GM19467 (cell line): ENCODE measurements around the gene MOSMO.

Source experiments
- ATAC-seq: cut with Tn5 transposase; IDR thresholded peaks from one replicate; pipeline ENCODE4 v1.9.1; 2021; ENCODE audit warnings: mild to moderate bottlenecking, moderate library complexity; ENCODE audit not compliant: unreplicated experiment

MOSMO gene

DNA sequence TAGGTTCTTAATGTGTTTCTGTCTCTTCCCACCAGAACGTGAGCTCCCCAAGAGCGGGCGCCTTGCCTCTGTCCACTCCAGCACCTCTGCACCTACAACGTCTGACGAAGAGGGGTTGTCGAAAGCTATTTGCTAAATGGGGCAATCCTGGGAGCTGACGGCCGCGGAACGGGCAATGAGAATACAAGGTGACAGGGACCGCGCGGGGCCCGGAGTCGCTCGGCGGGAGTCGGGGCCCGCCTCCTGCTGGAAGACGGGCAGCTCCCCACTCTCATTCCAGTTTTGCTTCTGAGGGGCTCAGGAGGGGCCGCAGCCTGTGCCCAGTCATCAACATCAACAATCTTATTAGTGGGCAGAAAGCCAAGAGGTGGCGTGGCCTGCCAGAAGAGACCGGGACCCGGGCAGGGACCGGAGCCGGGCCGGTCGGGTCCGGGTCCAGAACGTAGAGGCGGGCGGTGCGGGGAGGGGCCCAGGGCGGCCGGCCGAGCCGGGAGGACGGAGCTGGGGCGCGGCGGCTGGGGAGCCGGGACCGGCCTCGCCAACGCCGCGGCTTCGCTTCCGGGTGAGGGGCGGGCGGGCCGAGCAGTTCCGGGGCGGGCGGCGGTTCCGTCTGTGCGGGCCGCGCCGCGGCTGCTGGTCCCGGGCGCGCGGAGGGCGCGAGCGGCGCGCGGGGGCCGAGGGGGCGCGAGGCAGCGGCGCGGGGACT is at the start of gene MOSMO:
Gene MOSMO (plus strand): TSS at position 603 of the 706 bp plus-strand sequence. CDS start 191 bp downstream, outside the sequence.
- peak; percentile 64 for ATAC-seq

DNA sequence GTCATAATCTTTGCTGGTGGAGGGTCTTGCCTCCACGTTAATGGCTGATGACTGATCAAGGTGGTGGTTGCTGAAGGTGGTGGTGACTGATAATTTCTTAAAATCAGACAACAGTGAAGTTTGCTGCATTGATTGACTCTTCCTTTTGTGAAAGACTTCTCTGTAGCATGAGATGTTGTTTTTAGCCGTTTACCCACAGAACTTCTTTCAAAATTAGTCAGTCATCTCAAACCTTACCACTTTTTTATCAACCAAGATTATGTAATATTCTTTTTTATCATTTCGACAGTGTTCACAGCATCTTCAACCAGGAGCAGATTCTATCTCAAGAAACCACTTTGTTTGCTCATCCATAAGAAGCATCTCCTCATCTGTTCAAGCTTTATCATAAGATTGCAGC is 48.9 kb upstream of the MOSMO start:
- ATAC-seq, result no peak

DNA sequence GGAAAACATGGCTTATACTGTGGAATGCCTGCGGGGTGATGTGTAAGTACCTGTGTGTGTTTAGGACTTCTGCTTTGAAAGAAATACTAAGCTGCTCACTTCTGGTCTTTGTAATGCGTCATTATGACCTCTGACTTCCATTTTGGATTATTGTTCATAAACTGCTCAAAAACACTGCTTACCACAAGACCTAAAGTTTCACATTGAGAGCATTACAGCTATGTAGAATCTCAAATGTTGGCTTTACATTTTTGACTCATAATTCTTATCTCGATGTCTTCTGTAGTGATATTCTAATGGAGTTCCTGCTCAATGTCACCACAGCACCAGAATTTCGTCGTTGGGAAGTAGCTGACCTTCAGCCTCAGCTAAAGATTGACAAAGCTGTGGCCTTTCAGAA is 45.4 kb upstream of the MOSMO start:
- ATAC-seq, result no peak

DNA sequence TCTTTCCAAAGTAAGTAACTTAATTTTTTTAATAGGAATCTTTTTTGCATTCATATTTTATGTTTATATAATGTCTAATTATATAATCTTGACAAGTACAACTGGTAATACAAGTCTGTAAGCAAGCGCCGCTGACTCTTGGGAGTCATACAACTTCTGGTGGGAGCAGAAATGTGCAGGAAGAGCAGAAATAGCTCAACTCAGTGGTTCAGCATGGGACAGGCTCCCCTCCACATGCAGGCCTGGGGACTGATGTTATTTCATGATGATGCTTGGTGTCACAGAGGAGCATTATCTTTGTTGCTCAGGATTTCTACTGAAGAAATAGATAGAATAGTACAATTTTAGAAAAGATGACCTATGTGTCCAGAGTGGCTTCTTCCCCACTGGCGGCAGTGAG is 44.0 kb upstream of the MOSMO start:
- ATAC-seq, result no peak

DNA sequence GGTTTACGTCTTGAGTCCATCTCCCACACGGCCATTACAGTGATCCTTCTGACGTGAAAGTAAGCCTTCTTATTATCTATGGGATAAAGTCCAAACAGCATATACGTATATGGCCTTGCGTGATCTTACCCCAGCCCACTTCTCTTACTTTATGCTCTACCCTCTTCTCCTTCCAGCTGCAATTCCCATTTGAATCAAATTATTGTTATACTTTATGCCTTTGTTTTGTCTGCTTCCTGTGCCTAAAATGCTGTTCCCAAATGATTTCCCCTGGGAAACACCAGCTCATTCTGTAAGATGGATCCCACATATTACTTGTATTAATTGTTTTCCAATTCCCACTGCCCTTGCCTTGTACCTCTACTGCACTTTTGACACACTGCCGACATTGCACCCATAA is 43.6 kb upstream of the MOSMO start:
- ATAC-seq, result no peak

DNA sequence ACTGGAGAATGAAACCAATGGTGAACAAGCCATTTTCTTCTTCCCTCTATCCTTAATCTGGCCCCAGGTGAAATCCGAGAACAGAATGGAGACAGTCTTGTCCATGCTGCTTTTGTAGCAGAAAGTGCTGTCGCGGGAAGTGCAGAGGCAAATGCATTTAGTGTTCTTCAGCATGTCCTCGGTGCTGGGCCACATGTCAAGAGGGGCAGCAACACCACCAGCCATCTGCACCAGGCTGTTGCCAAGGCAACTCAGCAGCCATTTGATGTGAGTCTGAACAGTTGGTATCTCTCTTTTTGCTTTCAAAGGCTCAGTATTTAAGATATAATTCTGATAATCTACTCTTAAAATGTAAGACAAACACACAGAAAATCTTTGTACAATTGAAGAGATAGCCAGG is 36.1 kb upstream of the MOSMO start:
- no peak for ATAC-seq

DNA sequence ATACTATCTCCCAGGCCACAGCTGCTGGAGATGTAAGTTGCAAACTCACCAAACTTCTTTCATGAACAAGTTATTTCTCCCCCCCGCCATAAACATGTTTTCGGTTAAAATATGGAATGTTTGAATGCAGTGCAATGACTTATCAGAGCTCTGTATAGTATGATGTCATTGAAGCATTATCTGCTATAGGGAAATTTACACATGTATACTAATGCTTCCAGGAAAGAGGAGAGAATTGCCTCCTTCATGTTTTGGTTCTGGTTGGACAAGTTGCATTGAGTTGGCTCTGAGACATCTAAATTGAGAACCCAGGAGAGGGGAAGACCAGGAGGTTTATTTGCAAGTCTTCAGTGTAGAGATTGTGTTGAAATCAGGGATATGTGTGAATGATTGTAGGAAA is 34.0 kb upstream of the MOSMO start:
- ATAC-seq, result no peak

DNA sequence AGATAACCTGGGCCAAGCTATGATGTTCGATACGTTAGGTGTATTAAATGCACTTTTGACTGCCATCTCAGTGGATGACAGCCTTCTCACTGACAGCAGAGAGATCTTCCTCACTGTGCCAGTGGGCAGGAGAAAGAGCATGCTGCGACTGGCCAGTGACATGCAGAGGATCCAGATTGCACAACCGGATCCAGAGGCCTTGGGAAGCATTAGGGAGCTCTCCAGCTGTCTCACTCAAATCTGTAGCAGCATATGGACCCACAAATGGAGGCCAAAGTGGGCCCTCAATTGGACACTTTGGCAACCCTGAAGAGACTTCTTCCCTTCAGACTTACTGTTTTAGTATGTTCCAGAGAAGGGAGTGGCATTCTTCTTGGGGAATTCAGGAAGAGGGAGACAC is 27.9 kb upstream of the MOSMO start:
- ATAC-seq, result no peak

DNA sequence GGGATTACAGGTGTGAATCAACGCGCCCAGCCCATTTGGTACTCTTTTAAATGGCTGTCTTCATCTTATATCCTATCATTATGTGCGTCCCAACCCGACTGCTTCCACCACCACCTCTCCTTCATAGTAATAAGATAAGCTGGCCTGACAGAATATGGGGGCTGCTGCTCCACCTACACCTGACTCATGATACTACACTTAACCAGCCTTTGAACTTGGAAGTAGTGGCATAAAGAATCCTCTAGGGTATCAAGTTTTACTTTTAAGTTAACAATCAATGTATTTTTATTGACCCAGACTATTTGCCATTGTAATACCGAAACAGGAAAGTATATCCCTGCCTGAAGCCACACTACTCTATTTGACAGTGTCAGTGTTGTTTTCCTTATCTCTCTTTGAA is 25.8 kb upstream of the MOSMO start:
- no peak for ATAC-seq

DNA sequence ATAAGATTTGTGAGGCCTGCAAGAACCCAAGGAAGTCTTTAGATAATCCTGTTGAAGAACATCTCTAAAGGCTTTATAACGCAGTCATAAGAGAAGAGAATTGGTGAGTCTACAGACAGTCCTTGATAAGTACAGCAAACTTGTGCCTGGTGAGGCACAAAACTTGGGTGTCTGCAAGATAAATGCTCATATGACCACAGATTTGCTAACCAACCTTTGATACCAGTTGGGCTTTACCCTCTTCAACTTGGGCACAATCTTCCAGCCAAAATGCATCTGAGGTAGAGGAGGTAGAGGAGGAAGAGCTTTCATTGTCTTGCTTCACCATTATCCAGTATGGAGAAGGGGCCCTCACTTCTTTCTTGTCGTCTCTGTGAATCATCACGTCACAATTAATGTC is 23.8 kb upstream of the MOSMO start:
- no peak for ATAC-seq

DNA sequence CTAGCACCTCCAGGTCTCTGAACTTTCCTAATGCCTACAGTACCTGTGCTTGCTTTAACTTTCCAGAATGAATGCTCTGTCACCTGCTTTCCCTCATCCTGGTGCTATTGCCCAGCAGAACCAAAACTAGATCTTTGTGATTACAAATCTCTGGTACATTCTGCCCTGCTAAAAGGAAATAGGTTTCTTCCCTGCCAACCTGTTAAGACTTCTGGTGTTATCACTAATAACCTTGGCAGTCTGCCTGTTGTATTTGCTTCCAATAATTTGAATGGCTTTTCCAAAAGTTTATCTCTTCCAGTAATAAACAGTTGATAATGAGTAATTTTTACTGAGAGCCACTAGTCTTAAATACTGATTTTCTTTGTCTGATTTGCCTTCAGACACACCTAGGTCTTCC is 22.4 kb upstream of the MOSMO start:
- no peak for ATAC-seq

DNA sequence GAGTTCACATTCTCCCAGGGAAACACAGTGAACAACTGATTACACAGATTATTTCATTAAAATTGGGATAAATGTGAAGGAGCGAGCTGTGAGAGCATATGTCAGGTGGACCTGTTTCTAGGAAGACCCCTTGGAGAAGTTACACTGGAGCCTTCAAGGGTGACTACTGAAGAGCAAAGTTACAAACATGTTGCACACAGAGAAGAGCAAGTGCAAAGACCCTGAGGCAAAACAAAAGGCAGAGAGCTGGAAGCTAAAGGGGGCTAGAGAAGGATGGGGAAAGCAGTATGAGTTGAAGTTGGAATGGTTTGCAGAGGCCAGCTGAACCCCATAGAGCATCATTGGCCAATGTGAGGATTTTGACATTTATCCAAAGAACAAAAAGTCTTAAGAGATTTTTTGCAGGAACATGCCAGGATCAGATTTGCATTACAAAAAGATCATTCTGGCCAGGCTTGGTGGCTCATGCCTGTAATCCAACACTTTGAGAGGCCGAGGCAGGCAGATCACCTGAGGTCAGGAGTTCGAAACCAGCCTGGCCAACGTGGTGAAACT is 21.1 kb upstream of the MOSMO start:
- no peak for ATAC-seq

DNA sequence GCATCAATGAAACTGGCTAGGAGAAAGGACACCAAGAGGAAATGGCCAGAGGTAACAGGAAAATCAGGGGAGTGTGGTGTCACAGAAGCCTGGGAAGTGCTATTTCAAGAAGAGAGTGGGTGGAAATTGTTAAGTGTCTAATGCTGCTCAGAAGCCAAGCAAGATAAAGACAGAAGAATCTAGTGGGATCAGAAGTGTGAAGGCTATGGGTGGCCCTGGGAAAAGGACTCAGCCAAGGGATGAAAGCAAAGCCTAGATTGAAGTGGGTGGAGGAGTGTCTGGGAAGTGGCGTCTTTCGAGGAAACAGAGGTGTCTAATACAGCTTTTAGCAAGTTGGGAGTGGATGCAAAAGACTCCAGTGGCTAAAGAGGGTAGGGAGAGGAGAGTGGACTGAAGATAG is 20.4 kb upstream of the MOSMO start:
- no peak for ATAC-seq

DNA sequence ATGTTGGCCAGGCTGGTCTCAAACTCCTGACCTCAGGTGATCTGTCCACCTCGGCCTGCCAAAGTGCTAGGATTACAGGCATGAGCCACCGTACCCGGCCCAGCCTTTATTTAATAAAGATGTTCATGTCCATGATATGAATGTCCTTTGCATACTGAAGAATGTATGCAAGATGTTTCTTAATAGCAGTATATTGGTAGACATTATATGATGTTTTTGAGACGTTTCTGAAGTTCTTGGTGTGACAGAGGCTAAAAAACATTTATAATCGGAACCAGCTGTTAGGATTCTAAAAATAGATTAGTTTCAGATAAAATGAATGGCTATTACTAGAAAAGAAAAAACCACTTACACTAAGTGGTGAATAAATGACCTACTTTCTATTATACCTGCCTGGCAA is 18.8 kb upstream of the MOSMO start:
- ATAC-seq, result no peak

DNA sequence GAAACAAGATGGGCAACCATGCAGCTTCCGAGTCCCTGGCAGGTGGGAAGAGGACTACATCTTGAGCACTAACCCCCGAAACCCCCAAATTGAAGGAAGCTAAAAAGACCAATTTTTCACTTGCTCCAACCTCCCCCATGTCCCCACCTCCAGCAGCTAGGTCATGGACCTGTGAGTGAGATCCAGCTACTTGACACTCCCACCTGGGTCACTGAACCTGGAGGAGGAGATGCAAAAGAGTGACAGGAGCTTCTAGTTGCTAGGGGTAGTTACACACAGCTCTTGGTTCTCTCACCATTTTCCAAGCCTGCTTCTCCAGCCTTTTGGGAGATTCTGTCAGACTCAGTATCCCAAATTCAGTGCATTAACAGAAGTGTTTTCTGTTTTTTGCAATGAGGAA is 18.2 kb upstream of the MOSMO start:
- no peak for ATAC-seq

DNA sequence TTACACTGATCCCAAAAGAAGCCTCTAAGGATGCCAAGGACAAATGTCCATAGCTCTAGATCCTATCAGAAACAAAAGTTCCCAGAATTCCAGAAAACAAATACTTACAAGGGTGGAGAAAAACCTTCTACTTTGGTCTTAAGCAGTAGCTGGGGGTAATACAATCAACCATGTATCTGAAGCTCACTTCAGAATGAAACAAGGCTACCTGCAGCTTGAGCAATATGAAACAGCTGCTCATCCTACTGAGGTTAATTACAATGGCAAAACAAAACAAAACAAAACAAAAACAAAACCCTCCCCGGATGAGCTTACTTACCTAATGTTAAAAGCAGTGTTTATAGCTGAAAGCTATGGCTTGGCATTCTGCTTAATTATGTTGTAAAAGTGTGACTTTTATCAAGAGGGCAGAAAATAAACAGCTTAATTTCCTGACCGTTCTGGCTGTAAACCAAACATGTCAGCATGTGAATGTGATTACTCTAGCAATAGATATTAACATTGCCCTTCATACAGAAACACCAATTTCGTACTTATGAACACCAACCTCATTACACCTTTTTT is 17.4 kb upstream of the MOSMO start:
- ATAC-seq, result no peak

DNA sequence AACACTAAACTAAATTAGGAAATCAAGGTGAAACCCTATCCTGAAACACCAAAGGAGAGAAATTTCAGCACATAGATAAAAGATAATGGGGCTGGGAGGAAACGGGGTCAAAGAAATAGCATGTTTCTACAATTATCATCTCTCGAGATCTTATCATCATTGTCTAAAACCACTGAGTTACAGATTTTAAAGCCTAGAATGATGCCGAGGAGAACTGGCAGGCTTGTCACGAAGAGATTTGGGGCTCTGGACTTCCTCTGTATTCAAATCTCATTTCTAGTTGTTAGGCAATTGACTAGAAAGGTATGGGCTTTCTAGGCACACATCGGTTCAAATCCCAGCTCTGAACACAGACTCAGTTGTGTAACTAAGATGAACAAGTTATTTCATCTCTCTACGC is 16.3 kb upstream of the MOSMO start:
- ATAC-seq, result no peak

DNA sequence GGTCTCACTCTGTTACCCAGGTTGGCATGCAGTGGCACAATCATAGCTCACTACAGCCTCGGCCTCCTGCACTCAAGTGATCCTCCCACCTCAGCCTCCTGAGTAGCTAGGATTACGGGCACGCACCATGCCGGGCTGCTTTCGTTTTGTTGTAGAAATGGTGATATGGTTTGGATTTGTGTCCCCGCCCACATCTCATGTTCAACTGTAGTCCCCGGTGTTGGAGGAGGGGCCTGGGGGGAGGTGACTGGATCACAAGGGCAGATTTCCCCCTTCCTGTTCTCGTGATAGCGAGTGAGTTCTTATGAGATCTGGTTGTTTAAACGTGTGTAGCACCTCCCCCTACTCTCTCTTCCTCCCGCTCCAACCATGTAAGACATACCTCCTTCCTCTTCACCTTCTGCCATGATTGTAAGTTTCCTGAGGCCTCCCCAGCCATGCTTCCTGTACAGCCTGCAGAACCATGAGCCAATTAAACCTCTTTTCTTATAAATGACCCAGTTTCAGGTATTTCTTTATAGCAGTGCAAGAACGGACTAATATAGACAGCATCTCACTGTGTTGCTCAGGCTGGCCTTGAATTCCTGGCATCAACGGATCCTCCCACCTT is 12.9 kb upstream of the MOSMO start:
- no peak for ATAC-seq

DNA sequence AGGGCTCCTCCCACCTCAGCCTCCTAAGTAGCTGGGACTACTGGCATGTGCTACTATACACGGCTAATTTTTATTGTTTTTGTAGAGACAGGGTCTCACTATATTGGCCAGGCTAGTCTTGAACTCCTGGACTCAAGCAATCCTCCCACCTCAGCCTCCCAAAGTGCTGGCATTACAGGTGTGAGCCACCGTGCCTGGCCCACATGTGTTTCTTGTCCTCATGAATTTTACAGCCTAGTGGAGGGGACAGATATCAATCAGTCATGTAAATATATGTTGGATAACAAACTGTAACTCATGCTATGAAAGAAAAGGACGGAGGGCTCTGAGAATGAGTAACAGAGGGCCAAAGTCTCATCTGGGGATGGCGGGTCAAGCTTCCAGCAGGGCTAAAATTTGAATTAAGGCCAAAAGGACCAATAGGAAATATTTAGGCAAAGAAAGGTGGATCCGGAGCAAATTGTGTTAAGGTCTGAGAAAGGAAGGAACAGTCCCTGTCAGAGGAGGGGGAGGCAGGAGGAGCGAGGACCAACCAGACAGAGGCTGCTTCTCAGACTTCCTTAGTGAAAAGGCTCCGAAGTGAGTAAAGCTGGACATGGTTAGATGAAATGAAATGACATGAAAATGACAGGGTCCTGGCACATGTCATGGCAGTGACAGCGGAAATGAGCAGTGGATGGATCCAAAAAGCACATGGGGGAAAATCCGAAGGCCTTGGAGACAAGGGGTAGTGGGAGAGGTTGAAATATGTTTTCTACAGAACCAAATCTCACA is 10.8 kb upstream of the MOSMO start:
- no peak for ATAC-seq

DNA sequence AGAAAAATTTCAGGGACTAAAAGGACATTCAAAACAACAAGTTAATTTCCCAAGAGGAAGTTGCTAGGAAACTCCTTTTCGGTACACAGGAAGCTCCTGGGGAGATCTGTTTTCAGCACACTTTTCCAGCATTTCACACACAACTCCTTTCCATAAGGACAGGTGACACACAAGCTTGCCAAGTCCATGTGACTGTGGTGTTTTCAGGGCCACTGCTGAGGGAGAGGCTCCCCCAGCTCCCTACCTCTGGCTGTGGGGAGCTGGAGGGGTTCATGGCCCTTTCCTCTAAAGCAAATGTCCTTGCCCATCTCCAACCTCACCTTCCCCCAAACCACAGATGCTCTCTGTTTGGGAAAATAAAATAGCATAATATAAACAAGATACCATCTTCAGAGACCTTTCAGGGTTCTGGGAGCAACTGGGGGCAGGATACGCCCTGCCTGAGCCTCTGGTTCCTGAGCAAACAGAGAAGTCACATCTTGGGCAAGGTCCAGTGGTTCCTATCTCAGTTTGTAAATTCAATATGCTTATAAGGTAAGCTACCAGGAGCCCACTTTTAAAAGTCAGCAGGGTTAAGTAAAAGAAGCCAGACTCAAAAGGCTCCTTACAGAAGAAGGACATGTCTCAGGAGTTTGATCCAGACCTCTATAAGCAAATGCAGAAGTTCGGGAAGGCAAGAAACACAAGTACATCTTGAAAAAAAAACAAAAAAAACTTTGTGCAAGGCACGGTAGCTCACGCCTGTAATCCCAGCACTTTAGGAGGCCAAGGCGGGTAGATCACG is 10.0 kb upstream of the MOSMO start:
- ATAC-seq, result no peak

DNA sequence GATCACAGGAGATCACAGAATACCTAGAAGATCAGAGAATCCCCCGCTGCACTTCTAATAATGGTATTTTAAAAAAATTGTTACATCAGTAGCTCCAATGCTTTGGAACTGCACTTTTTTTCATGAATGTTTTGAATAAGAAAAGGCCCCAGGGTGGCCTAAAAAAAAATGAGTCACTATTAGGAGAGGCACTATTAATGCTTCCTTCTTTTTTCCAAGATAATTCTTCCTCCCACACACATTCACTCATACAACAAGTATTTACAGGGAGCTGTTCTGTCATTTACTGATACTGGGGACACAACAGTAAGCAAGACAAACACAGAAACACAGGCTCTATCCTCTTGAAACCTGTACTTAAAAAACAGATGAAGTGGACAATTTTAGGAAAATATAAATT is 6.3 kb upstream of the MOSMO start:
- no peak for ATAC-seq
